Loucy (cell line): ENCODE results near the gene SLC25A40.

Source experiments
- H2AFZ ChIP-seq: fragments of 200-600 bp; sonication (generic); 2 replicates; pipeline ENCODE4 v1.6.0; 2016; ENCODE audit warnings: antibody characterized with exemption, mild to moderate bottlenecking, low read length, moderate library complexity
- H3F3A ChIP-seq: fragments of 200-600 bp; 2 replicates; pipeline ENCODE4 v1.6.0; 2016; ENCODE audit warnings: antibody characterized with exemption, low read depth, mild to moderate bottlenecking
- H3K27me3 ChIP-seq: fragments of 200-600 bp; sonication (generic); 2 replicates; pipeline ENCODE4 v1.6.1; 2014; ENCODE audit warnings: low read length, mild to moderate bottlenecking; ENCODE audit not compliant: insufficient read depth, poor library complexity, severe bottlenecking
- H3K36me3 ChIP-seq: fragments of 200-600 bp; sonication (generic); 2 replicates; pipeline ENCODE4 v1.6.1; 2016; ENCODE audit warnings: low read length; ENCODE audit not compliant: insufficient read depth
- H3K4me1 ChIP-seq: fragments of 200-600 bp; sonication (generic); 2 replicates; pipeline ENCODE4 v1.5.1; 2014; ENCODE audit warnings: low read length, mild to moderate bottlenecking; ENCODE audit not compliant: insufficient read depth, poor library complexity, severe bottlenecking
- H3K4me2 ChIP-seq: fragments of 200-600 bp; sonication (generic); 2 replicates; pipeline ENCODE4 v1.6.0; 2014; ENCODE audit warnings: antibody characterized with exemption, low read length, low read depth, mild to moderate bottlenecking; ENCODE audit not compliant: poor library complexity, severe bottlenecking
- H3K4me3 ChIP-seq: fragments of 200-600 bp; sonication (generic); 2 replicates; pipeline ENCODE4 v1.5.1; 2014; ENCODE audit warnings: low read length, mild to moderate bottlenecking, mixed read lengths; ENCODE audit not compliant: poor library complexity, severe bottlenecking
- H3K79me2 ChIP-seq: fragments of 200-600 bp; sonication (generic); 2 replicates; pipeline ENCODE4 v1.6.1; 2014; ENCODE audit warnings: low read length; ENCODE audit not compliant: insufficient read depth
- H3K9ac ChIP-seq: fragments of 200-600 bp; sonication (generic); 2 replicates; pipeline ENCODE4 v1.6.0; 2014; ENCODE audit warnings: mild to moderate bottlenecking, low read depth, low read length, moderate library complexity; ENCODE audit not compliant: poor library complexity, severe bottlenecking
- H3K9me2 ChIP-seq: fragments of 200-600 bp; sonication (generic); replicated peaks from 2 replicates; pipeline ENCODE4 v1.6.1; 2016; ENCODE audit warnings: low read depth, low read length, mixed read lengths
- H3K9me3 ChIP-seq: fragments of 200-600 bp; sonication (generic); 2 replicates; pipeline ENCODE4 v1.6.1; 2014; ENCODE audit warnings: mild to moderate bottlenecking, antibody characterized with exemption, low read length, low read depth; ENCODE audit not compliant: insufficient read depth
- H4K20me1 ChIP-seq: fragments of 200-600 bp; sonication (generic); 2 replicates; pipeline ENCODE4 v1.6.0; 2014; ENCODE audit warnings: antibody characterized with exemption, low read length, mild to moderate bottlenecking; ENCODE audit not compliant: insufficient read depth, poor library complexity, severe bottlenecking
- CTCF ChIP-seq: fragments of 200-600 bp; sonication (generic); conservative IDR thresholded peaks from 2 replicates; pipeline ENCODE4 v1.5.1; 2014; ENCODE audit warnings: mild to moderate bottlenecking, antibody characterized with exemption, low read length
- EZH2phosphoT487 ChIP-seq: fragments of 200-600 bp; IDR thresholded peaks from 2 replicates; pipeline ENCODE4 v1.6.1; 2018; ENCODE audit warnings: antibody characterized with exemption, mild to moderate bottlenecking, moderate library complexity, borderline replicate concordance

The SLC25A40 gene

GRCh38 chr7:87899255-87899654 is 23.1 kb upstream of the SLC25A40 start:
- no peak overlapping the region for H3K4me2 ChIP-seq
- H3K36me3 ChIP-seq = peaks cover 91% of the 10 kb centered on the region
- H4K20me1 ChIP-seq = no peaks in the 10 kb centered on the region
- no peak overlapping the region for H3K9ac ChIP-seq
- H3F3A ChIP-seq = no peaks in the 10 kb centered on the region
- no peaks in the 10 kb centered on the region for H3K4me1 ChIP-seq
- peaks cover 23% of the 10 kb centered on the region; the same call in 1 of the 2 replicates for H3K79me2 ChIP-seq
- TF ChIP-seq CTCF = no peak
- TF ChIP-seq EZH2phosphoT487 = no peak
- H2AFZ ChIP-seq = no peak overlapping the region
- H3K4me3 ChIP-seq = no peak overlapping the region
- no peaks in the 10 kb centered on the region for H3K9me3 ChIP-seq
- no peaks in the 10 kb centered on the region for H3K27me3 ChIP-seq
- H3K9me2 ChIP-seq = no peaks in the 10 kb centered on the region

- H3K9me3 ChIP-seq = no peaks in the 10 kb centered on the region
- peaks cover 15% of the 10 kb centered on the region for H4K20me1 ChIP-seq
- H3K4me3 ChIP-seq = no peak overlapping the region
- H2AFZ ChIP-seq = no peak overlapping the region
- H3K9me2 ChIP-seq = no peaks in the 10 kb centered on the region
- peaks cover 3% of the 10 kb centered on the region for H3K4me1 ChIP-seq
- no peaks in the 10 kb centered on the region for H3F3A ChIP-seq
- TF ChIP-seq CTCF (no peak), EZH2phosphoT487 (no peak)
- no peak overlapping the region for H3K4me2 ChIP-seq
- no peak overlapping the region for H3K9ac ChIP-seq
- H3K79me2 ChIP-seq = peaks cover 49% of the 10 kb centered on the region
- no peaks in the 10 kb centered on the region for H3K27me3 ChIP-seq
- H3K36me3 ChIP-seq = peaks cover 76% of the 10 kb centered on the region
These were observed 19.2 kb upstream of the SLC25A40 start for GRCh38 chr7:87895363-87895762.

DNA sequence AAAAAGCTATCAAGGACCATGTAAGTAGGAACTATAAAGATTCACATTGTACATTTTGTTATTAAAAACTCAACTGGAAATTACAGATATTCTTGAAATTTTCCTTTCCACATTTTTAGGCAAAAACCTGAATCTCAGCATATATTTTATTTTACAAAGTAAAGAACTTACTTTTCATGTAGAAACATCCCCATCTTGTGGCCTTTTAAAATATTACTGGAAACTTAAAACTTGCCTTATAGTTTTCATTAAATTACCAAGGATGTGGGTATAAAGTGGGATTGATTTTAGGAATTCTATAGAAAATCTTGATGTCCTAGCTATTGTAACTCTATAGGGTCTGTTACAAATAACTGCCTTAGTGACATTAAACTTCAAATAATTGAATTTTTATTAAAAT is 10.7 kb upstream of the SLC25A40 start:
- Histone ChIP-seq H3K79me2 (peaks cover 88% of the 10 kb centered on the region), H3K36me3 (peaks cover 61% of the 10 kb centered on the region), H2AFZ (no peak overlapping the region), H3K9me2 (no peaks in the 10 kb centered on the region), H3K4me1 (peaks cover 24% of the 10 kb centered on the region), H3K4me3 (no peak overlapping the region), H3K9ac (no peak overlapping the region), H3K27me3 (no peaks in the 10 kb centered on the region), H3K4me2 (no peak overlapping the region), H3F3A (peaks cover 3% of the 10 kb centered on the region; the same call in 1 of the 2 replicates), H4K20me1 (peaks cover 67% of the 10 kb centered on the region), H3K9me3 (no peaks in the 10 kb centered on the region)
- TF ChIP-seq EZH2phosphoT487 (no peak), CTCF (peak; percentile 63)
